ENCODE measurements around the gene CACNG8.

The CACNG8 gene

GRCh38 chr19:53965091-53965490 is 2.4 kb downstream of the CACNG8 start:
- DNase-seq: no peak

- DNase-seq: no peak
Measured at GRCh38 chr19:53966931-53967330, 4.2 kb downstream of the CACNG8 start.

GRCh38 chr19:53969366-53969765 is 6.6 kb downstream of the CACNG8 start:
- DNase-seq: no peak

- DNase-seq: no peak
Measured at GRCh38 chr19:53971673-53972072, 8.9 kb downstream of the CACNG8 start.

- DNase-seq: peak in 4 of 5 donors; percentile 33 to 63 (median 54)
Measured at GRCh38 chr19:53977429-53977990, 14.8 kb downstream of the CACNG8 start.

- DNase-seq: peak in 2 of 5 donors; percentile 23 to 46
Measured at GRCh38 chr19:53977991-53978731, 15.4 kb downstream of the CACNG8 start.

- DNase-seq: no peak
Measured at GRCh38 chr19:53978975-53979801, 16.5 kb downstream of the CACNG8 start.

GRCh38 chr19:53980539-53981375 is 18.0 kb downstream of the CACNG8 start:
- no peak for DNase-seq

- no peak for DNase-seq
Measured at GRCh38 chr19:53981376-53981951, 18.7 kb downstream of the CACNG8 start.

- no peak for DNase-seq
Measured at GRCh38 chr19:53982001-53982451, 19.3 kb downstream of the CACNG8 start.

GRCh38 chr19:53982611-53983010 is 19.9 kb downstream of the CACNG8 start:
- DNase-seq: peak in 1 of 5 donors; percentile 13

- no peak for DNase-seq
Measured at GRCh38 chr19:53983457-53984289, 20.9 kb downstream of the CACNG8 start.

- no peak for DNase-seq
Measured at GRCh38 chr19:53985863-53986262, 23.1 kb downstream of the CACNG8 start.

GRCh38 chr19:53988981-53989380 is 26.2 kb downstream of the CACNG8 start:
- no peak for DNase-seq

- DNase-seq: no peak
Measured at GRCh38 chr19:53989600-53990533, 27.1 kb downstream of the CACNG8 start.

- no peak for DNase-seq
Measured at GRCh38 chr19:53991224-53992113, 28.7 kb downstream of the CACNG8 start, which contains the start of gene CACNG6. TSS of gene CACNG6 (plus strand) at chr19:53991637. CDS start at chr19:53992878, 1,241 bp downstream.

- no peak for DNase-seq
Measured at GRCh38 chr19:53992211-53992610, 29.5 kb downstream of the CACNG8 start.

- no peak for DNase-seq
Measured at GRCh38 chr19:53992815-53993214, 30.1 kb downstream of the CACNG8 start.

GRCh38 chr19:53993448-53993847 is 30.7 kb downstream of the CACNG8 start:
- DNase-seq: no peak
